ENCODE data around the gene CACUL1.

The CACUL1 gene

GRCh38 chr10:118732245-118733165 lies 22.3 kb downstream of the CACUL1 start:
- no peak for DNase-seq

- no peak for DNase-seq
Observed at GRCh38 chr10:118730756-118731456, 23.9 kb downstream of the CACUL1 start.

DNA sequence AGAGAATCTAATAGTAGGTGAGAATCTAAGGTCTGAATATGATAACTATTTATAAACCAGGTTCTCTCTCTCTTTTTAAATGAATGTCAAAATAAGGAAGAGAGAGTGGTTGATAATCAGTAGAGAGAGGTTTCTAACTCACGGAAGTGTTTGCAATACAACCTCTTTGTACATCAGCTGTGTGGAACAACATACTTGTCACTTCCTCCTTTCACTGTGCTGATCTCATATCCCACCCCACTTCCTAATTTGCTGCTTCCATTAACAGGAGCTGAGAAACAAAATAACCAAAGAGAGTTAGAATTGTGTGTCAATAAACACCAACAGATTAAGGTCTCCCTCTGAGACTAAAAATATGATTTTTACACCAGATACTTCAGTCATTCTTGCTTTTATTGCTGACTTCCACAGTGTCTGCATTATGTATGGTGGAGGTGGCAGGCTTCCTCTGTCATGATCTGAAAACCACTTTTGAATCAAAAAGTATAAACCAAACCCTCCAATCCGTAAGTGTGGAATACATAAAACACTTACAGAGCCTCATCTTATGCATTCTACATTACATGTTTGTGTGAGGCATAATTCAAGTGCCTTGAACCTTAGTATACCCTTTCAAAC lies 25.0 kb downstream of the CACUL1 start:
- DNase-seq = no peak

DNA sequence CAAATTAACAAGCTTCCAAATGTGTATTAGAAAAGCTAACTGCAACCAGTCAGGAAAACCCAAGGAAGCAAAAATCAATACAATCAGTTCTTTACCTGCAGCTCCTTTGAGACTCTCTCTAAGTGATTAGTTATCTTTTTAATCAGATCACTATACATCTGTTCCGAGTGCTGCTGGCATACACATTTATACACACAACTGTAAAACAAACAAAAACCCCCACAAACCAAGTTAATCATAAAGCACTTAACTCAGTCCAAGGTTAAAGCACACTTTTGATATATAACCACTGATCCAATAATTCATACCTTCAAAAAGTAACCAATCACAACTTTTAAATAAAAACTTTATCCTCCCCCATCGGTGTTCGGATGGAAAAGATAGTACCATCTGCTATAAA lies 25.6 kb downstream of the CACUL1 start:
- no peak for DNase-seq

- no peak for DNase-seq
Observed at GRCh38 chr10:118725886-118726500, 28.8 kb downstream of the CACUL1 start.

GRCh38 chr10:118723466-118723865 lies 31.3 kb downstream of the CACUL1 start:
- DNase-seq = no peak

DNA sequence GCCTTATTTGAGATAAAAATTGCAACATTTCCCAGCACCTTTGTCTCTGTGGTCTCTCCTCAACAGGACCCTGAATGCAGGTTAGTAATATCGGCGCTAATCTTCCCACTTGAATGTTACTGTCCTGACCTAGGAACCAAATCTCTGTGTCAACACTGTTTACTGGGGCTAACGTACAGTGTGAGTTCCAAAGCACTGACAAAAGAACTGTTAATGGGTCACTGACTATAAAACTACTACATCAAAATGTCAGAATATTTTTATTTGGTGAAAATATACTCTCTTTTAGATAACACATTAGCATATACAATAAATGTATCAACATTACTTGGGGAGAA lies 33.3 kb downstream of the CACUL1 start:
- DNase-seq = no peak

- no peak for DNase-seq
Observed at GRCh38 chr10:118720685-118721538, 33.9 kb downstream of the CACUL1 start.

- no peak for DNase-seq
Observed at GRCh38 chr10:118714366-118714765, 40.4 kb downstream of the CACUL1 start.

GRCh38 chr10:118712930-118713634 lies 41.7 kb downstream of the CACUL1 start:
- DNase-seq = no peak

DNA sequence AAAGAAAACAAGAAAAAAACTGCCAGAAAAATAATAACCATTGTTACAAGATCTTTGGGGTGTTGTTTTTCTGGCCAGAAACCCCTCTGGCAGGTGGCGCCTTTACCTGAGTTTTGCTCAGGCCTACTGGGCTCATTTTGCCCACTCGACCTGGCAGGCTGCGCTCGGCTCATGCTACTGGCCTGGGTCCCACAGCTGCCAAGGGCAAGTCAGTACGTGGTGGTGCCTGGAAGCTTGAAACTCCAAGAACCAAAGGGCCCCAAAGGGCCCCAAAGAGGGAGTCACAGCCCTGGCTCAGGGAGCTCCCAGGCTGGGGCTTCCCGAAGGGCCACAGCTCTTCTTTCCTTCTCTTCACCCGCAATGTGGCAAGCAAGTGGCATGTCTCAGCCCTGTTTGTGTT lies 42.7 kb downstream of the CACUL1 start:
- DNase-seq = no peak

DNA sequence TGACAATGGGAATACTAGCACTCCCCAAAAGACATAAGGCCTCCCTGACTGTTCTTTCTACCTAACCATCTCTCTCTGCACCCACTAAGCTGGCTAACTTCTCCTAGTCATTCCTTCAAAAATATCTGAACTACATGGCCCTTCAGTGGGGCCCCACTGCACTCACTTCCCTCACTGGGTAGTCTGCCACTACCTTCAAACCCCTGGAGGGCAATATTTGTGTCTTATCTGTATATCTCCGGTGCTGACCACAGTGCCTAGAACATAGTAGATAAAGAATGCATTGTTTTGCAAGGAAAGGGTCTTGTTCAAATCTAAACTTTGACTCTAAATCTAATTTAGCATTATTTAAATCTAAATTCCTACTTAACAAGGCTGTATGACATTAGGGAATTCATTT lies 44.3 kb downstream of the CACUL1 start:
- DNase-seq = no peak

GRCh38 chr10:118708571-118708970 lies 46.2 kb downstream of the CACUL1 start:
- DNase-seq = no peak

- no peak for DNase-seq
Observed at GRCh38 chr10:118704711-118705110, 50.1 kb downstream of the CACUL1 start.

GRCh38 chr10:118701529-118702323 lies 53.0 kb downstream of the CACUL1 start:
- DNase-seq = no peak

GRCh38 chr10:118698421-118698820 lies 56.3 kb downstream of the CACUL1 start:
- no peak for DNase-seq

- no peak for DNase-seq
Observed at GRCh38 chr10:118694848-118695247, 59.9 kb downstream of the CACUL1 start.

DNA sequence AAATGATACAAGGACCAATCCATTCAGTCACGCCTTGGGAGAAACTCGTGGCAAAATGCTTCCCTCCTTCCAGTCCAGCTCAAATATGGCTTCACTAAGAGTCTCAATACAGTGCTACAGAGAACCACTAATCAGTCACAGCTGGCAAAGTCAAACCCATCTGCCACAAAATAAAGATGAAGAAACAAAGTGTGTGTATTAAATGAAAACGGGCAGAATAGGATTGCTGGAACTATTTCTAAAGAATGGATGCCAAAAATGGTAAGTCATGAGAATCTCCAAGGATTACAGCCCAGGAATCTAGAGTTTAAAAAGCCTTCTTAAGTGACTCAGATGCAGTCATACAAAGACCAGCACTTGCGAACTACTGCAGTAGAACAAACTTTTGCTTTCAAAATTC lies 61.9 kb downstream of the CACUL1 start:
- no peak for DNase-seq

DNA sequence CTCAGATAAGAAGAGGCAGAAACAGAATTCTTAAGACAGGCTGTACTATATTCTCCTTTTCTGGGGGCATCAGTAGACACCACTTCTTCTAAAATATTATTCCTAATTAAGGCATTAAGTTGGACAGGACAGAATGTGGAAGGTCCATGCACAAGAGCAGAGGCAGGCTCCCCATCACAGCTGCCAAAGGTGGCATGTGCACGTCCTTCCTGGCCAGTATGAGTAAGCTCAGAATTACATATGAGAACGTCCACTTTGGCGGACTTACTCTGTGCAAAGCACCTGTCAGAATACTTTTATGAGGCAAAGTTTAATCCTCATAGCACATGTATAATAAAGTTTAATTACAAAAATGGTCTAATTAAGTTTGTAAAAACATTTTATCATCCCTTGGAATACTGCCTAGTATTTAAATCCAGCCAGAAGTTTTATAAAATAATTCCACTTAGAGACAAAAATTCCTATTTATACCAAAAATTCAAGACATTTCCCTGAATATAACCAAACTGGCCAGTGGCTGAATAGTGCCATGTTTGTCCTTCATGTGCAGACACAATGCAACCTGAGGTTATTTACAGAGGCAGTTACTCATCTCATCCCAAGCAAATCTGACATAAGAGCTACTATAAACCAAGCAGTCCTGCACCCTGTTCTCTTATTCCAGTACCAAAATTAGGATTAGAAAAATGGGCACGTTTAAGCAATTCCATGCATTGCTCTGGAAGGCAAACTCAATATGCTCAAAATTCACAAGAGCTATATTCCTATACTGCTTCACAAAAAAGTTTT lies 65.5 kb downstream of the CACUL1 start:
- DNase-seq = no peak

DNA sequence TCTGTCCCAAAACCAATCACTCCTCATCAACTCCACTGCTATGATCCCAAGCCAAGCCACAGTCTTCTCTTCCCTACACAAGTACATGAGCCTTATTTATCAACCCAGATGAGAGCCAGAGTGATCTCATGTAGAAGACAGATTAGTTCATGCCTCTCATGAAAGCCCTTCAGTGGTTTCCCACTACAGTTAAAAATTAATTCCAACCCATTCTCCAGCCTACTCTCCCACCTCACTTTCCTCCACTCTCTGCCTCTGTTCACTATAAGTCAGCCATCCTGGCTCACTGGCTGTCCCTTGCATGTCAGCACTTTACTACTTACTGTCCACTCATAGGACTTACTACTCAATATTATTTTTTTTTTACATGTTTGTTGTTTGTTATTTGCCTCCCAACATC lies 67.3 kb downstream of the CACUL1 start:
- DNase-seq = no peak

All from NCI-H187 (cell line).